Heart right ventricle (tissue), 16 donors: ENCODE measurements around the gene ADORA2A. TPM values are rescaled to one million over a fixed set of nuclear protein-coding genes. Genes with fewer than 3 reads are reported as not detected.

Experiments used
- ATAC-seq, 8 donors: fragments of 200-7000 bp; cut with Tn5 transposase; one replicate each; pipeline ENCODE4 v1.9.1; 2020; ENCODE audit warnings: mild to moderate bottlenecking in 8 of 8, moderate library complexity in 8 of 8, moderate number of reproducible peaks in 1 of 8
- DNase-seq, 2 donors: peaks; one replicate each; pipeline ENCODE4 v3.0.0-alpha.2; 2020
- H3K27ac ChIP-seq, 10 donors: fragments of 200-600 bp; sonication (generic) in 2 of 10; one replicate each; pipeline versions ENCODE4 v1.5.0 to v1.8.0; 2020 to 2022; ENCODE audit warnings: mild to moderate bottlenecking in 3 of 10
- H3K27me3 ChIP-seq, 7 donors: fragments of 200-600 bp; one replicate each; pipeline ENCODE4 v1.8.0; 2021 to 2022; ENCODE audit warnings: mild to moderate bottlenecking in 2 of 7
- H3K36me3 ChIP-seq, 9 donors: fragments of 200-600 bp; sonication (generic) in 1 of 9; one replicate each; pipeline versions ENCODE4 v1.5.0 to v1.8.0; 2020 to 2022; ENCODE audit warnings: mild to moderate bottlenecking in 2 of 9
- H3K4me1 ChIP-seq, 9 donors: fragments of 200-600 bp; sonication (generic) in 1 of 9; one replicate each; pipeline versions ENCODE4 v1.5.0 to v1.8.0; 2020 to 2022; ENCODE audit warnings: mild to moderate bottlenecking in 4 of 9
- H3K4me3 ChIP-seq, 10 donors: fragments of 200-600 bp; sonication (generic) in 2 of 10; one replicate each; pipeline versions ENCODE4 v1.5.0 to v1.8.0; 2020 to 2022; ENCODE audit warnings: mild to moderate bottlenecking in 7 of 10, moderate library complexity in 2 of 10
- H3K9me3 ChIP-seq, 11 donors: fragments of 200-600 bp in 10 of 11; sonication (generic) in 2 of 11; one replicate each; pipeline versions ENCODE4 v1.5.0 to v1.8.0; 2013 to 2022; ENCODE audit warnings: mild to moderate bottlenecking in 2 of 11, control low read depth in 1 of 11, moderate library complexity in 1 of 11
- WGBS, 2 donors: extraction: QIAGEN DNeasy Blood & Tissue Kit; methylation state at CpG; one replicate each; pipeline ENCODE4 v1.1.7; 2013; ENCODE audit warnings: inconsistent platforms in 1 of 2; 5-methylcytosine and 5-hydroxymethylcytosine counted together
- intact Hi-C, 10 donors: fragments of 100-400 bp; cut with DNase I; formaldehyde crosslinking; loops; one replicate each; pipeline versions ENCODE4 v1.11.1 to v1.14.2; 2022
- polyA plus RNA-seq, 2 donors: library from polyadenylated mRNA; stranded (reverse); fragments of 200-250 nt; gene quantifications; one replicate each; pipeline ENCODE4 v1.2.3, GENCODE V29; 2013
- total RNA-seq, 10 donors: library from RNA; stranded (reverse); fragmentation: NEBNext Ultra II Directional in 3 of 10; extraction: Animal tissue kit (Norgen Biotek cat#: 25700) in 3 of 10; gene quantifications; one replicate each; pipeline versions ENCODE4 v1.2.1 to v1.2.4, GENCODE V29; 2021 to 2023
- TF ChIP-seq, protein P1 (sequence below), 9 donors: fragments of 200-600 bp; sonication (generic) in 2 of 9; IDR thresholded peaks; one replicate each; pipeline versions ENCODE4 v1.5.0 to v1.8.0; 2021 to 2022; ENCODE audit warnings: antibody characterized with exemption in 9 of 9, mild to moderate bottlenecking in 5 of 9, moderate library complexity in 1 of 9
- donor health status: Arrhythmogenic right ventricular cardiomyopathy.
- donor health status: ischemic (EF 13 %, LVEDD 7.1; RV severe dilation, severe dysfunction).
- donor health status: healthy with polysubstance abuse.
- donor health status: DM: no; HTN: yes; CAD: no.
- donor health status: DM: no; HTN: no; CAD: no.
- donor health status: ischemic (EF 25% LVEDD 6.9; RV normal size, moderate dysfunction).
- donor health status: ischemic (EF 25% LVEDD 5.7; RV mildly dilated, moderate dysfunction).
- donor health status: healthy.
- donor health status: DM: yes; HTN: yes; CAD: no.
- donor health status: Ischemic cardiomyopathy.
- donor health status: ischemic (EF 35%, LVEDD 5.7; RV mildly dilated, moderate dysfunction).
- donor health status: nonischemic (EF 11% LVEDD 7.7; RV severe dilation, severe dysfunction).
- donor health status: DM: yes; HTN: yes; CAD: no.
- donor health status: PGD.
- donor health status: ischemic (EF 29% LVEDD 5.4; RV normal size, mild dysfunction).
- donor health status: nonischemic (EF 23%, LVEDD 6.1; RV moderate dilation, normal function).

The ADORA2A gene
- total and polyA plus RNA-seq, 12 donors = 1.5 to 9.7 (median 4.1) TPM

DNA sequence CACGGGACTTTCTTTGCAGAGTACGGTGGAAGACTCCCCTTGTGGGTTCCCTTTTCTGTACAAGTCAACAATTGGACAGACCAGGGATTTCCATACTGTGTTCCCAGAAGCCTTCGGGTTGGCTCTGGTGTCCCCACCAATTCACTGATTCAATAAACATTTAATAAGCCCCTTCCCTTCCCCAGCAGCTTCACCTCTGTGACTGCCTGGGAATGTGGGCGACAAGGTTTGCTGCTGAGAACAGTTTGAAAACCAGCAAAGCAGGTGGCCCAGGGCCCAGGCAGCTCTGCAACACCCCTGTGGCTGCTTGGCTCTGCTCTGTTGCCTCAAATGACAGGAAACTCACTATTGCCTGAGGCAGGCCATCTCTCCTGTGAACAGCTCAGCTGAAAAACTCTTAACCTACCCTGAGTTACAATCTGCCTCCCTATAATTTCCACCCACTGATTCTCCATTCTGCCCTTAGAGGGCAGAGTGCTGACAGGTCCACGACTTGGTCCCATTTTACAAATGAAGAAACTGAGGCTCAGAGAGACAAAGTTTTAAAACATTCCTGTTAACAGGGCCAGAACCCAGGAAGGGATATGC, 10.4 kb downstream of the ADORA2A start:
- Histone ChIP-seq H3K27ac (peak overlapping the region in 1 of 10 donors; percentile 52), H3K27me3 (no peaks in the 10 kb centered on the region), H3K36me3 (peaks cover 0 to 42% (median 8%) of the 10 kb centered on the region in 9 donors), H3K4me3 (no peak overlapping the region), H3K4me1 (peaks cover 25 to 97% (median 53%) of the 10 kb centered on the region in 9 donors), H3K9me3 (no peaks in the 10 kb centered on the region)
- DNase-seq (no peak), ATAC-seq (no peak)
- 88 to 91% methylated on average over 5 of the region's 5 CpGs for WGBS, 2 donors
- intact Hi-C loops = loop anchor here in 3 of 10 donors (5.0 to 10.0 kb wide), 4 partner anchors 34 to 113 kb away; no protein-coding TSS in a partner anchor
- TF ChIP-seq, protein P1, sequence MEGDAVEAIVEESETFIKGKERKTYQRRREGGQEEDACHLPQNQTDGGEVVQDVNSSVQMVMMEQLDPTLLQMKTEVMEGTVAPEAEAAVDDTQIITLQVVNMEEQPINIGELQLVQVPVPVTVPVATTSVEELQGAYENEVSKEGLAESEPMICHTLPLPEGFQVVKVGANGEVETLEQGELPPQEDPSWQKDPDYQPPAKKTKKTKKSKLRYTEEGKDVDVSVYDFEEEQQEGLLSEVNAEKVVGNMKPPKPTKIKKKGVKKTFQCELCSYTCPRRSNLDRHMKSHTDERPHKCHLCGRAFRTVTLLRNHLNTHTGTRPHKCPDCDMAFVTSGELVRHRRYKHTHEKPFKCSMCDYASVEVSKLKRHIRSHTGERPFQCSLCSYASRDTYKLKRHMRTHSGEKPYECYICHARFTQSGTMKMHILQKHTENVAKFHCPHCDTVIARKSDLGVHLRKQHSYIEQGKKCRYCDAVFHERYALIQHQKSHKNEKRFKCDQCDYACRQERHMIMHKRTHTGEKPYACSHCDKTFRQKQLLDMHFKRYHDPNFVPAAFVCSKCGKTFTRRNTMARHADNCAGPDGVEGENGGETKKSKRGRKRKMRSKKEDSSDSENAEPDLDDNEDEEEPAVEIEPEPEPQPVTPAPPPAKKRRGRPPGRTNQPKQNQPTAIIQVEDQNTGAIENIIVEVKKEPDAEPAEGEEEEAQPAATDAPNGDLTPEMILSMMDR (IDR thresholded peaks at IDR 0.05) = peak in 1 of 9 donors; percentile 12

DNA sequence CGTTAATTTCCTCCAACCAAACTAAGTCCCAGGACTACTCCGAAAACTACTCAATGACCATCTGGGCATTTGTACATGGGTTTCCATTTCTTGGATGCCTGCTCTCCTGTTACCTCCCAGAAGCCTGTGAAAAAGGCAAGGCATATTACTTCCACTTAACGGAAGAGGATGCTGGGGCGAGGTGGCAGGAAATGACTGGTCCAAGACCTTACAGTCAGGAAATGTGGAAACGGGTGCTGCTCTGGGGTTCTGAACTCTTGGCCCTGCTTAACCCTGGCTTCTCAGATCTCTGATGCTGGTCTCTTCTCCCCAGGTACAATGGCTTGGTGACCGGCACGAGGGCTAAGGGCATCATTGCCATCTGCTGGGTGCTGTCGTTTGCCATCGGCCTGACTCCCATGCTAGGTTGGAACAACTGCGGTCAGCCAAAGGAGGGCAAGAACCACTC, 12.9 kb downstream of the ADORA2A start:
- no peak overlapping the region for H3K4me3 ChIP-seq
- WGBS, 2 donors = 84 to 88% methylated on average over 10 of the region's 10 CpGs
- no peaks in the 10 kb centered on the region for H3K27me3 ChIP-seq
- TF ChIP-seq, protein P1 (IDR thresholded peaks at IDR 0.05) = no peak
- H3K4me1 ChIP-seq = peaks cover 7 to 84% (median 39%) of the 10 kb centered on the region in 9 donors
- no peak for DNase-seq
- ATAC-seq = no peak
- intact Hi-C loops = no loop called here
- H3K36me3 ChIP-seq = peaks cover 0 to 48% (median 8%) of the 10 kb centered on the region in 9 donors
- H3K9me3 ChIP-seq = no peaks in the 10 kb centered on the region
- H3K27ac ChIP-seq = peak overlapping the region in 2 of 10 donors; percentile 2 to 81

DNA sequence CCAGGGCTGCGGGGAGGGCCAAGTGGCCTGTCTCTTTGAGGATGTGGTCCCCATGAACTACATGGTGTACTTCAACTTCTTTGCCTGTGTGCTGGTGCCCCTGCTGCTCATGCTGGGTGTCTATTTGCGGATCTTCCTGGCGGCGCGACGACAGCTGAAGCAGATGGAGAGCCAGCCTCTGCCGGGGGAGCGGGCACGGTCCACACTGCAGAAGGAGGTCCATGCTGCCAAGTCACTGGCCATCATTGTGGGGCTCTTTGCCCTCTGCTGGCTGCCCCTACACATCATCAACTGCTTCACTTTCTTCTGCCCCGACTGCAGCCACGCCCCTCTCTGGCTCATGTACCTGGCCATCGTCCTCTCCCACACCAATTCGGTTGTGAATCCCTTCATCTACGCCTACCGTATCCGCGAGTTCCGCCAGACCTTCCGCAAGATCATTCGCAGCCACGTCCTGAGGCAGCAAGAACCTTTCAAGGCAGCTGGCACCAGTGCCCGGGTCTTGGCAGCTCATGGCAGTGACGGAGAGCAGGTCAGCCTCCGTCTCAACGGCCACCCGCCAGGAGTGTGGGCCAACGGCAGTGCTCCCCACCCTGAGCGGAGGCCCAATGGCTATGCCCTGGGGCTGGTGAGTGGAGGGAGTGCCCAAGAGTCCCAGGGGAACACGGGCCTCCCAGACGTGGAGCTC, 13.5 kb downstream of the ADORA2A start:
- Histone ChIP-seq H3K27ac (peak overlapping the region in 3 of 10 donors; percentile 2 to 81 (median 34)), H3K36me3 (peaks cover 0 to 48% (median 8%) of the 10 kb centered on the region in 9 donors), H3K4me3 (no peak overlapping the region), H3K4me1 (peaks cover under 1 to 83% (median 37%) of the 10 kb centered on the region in 9 donors), H3K27me3 (no peaks in the 10 kb centered on the region), H3K9me3 (no peaks in the 10 kb centered on the region)
- TF ChIP-seq, protein P1 (IDR thresholded peaks at IDR 0.05) = no peak
- DNase-seq = no peak
- peak in 1 of 8 donors; percentile 21 for ATAC-seq
- intact Hi-C loops = no loop called here
- 90 to 93% methylated on average over 30 of the region's 30 CpGs for WGBS, 2 donors

DNA sequence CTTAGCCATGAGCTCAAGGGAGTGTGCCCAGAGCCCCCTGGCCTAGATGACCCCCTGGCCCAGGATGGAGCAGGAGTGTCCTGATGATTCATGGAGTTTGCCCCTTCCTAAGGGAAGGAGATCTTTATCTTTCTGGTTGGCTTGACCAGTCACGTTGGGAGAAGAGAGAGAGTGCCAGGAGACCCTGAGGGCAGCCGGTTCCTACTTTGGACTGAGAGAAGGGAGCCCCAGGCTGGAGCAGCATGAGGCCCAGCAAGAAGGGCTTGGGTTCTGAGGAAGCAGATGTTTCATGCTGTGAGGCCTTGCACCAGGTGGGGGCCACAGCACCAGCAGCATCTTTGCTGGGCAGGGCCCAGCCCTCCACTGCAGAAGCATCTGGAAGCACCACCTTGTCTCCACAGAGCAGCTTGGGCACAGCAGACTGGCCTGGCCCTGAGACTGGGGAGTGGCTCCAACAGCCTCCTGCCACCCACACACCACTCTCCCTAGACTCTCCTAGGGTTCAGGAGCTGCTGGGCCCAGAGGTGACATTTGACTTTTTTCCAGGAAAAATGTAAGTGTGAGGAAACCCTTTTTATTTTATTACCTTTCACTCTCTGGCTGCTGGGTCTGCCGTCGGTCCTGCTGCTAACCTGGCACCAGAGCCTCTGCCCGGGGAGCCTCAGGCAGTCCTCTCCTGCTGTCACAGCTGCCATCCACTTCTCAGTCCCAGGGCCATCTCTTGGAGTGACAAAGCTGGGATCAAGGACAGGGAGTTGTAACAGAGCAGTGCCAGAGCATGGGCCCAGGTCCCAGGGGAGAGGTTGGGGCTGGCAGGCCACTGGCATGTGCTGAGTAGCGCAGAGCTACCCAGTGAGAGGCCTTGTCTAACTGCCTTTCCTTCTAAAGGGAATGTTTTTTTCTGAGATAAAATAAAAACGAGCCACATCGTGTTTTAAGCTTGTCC, 14.3 kb downstream of the ADORA2A start:
- no peak overlapping the region for H3K4me3 ChIP-seq
- H3K27me3 ChIP-seq = no peaks in the 10 kb centered on the region
- TF ChIP-seq, protein P1 (IDR thresholded peaks at IDR 0.05) = no peak
- ATAC-seq = peak; percentile 57 to 87 (median 67)
- peak in 1 of 2 donors; percentile 50 for DNase-seq
- intact Hi-C loops = no loop called here
- H3K27ac ChIP-seq = peak overlapping the region in 8 of 10 donors; percentile 9 to 81 (median 34)
- no peaks in the 10 kb centered on the region for H3K9me3 ChIP-seq
- H3K4me1 ChIP-seq = peaks cover 0 to 75% (median 30%) of the 10 kb centered on the region in 9 donors
- WGBS, 2 donors = 63 to 81% methylated on average over 8 of the region's 8 CpGs
- peaks cover 0 to 48% (median 8%) of the 10 kb centered on the region in 9 donors for H3K36me3 ChIP-seq
